ENCODE data around the gene KLHL40. TPM values are rescaled to one million over a fixed set of nuclear protein-coding genes. Genes with fewer than 3 reads are reported as not detected.

KLHL40 gene, protein sequence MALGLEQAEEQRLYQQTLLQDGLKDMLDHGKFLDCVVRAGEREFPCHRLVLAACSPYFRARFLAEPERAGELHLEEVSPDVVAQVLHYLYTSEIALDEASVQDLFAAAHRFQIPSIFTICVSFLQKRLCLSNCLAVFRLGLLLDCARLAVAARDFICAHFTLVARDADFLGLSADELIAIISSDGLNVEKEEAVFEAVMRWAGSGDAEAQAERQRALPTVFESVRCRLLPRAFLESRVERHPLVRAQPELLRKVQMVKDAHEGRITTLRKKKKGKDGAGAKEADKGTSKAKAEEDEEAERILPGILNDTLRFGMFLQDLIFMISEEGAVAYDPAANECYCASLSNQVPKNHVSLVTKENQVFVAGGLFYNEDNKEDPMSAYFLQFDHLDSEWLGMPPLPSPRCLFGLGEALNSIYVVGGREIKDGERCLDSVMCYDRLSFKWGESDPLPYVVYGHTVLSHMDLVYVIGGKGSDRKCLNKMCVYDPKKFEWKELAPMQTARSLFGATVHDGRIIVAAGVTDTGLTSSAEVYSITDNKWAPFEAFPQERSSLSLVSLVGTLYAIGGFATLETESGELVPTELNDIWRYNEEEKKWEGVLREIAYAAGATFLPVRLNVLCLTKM
- not detected in 2 replicates for total RNA-seq

DNA sequence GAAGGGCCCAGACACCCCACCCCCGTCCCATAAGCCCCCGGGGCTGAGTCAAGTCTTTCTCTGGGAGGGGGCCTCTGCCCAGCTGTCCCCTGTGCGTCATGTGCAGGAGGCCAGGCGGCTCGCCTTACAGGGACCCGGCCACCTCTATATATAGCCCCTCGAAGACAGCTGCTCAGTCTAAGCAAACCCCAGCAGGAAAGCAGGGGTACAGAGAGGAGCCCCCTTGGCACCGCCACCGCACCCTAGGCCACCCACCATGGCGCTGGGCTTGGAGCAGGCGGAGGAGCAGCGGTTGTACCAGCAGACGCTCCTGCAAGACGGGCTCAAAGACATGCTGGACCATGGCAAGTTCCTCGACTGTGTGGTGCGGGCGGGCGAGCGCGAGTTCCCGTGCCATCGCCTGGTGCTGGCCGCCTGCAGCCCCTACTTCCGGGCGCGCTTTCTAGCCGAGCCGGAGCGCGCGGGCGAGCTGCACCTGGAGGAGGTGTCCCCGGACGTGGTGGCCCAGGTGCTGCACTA is at the start of gene KLHL40:
Gene KLHL40, plus strand, starts transcription at position 175 of the 519 bp plus-strand sequence. Its CDS starts 82 bp downstream, at position 257.

DNA sequence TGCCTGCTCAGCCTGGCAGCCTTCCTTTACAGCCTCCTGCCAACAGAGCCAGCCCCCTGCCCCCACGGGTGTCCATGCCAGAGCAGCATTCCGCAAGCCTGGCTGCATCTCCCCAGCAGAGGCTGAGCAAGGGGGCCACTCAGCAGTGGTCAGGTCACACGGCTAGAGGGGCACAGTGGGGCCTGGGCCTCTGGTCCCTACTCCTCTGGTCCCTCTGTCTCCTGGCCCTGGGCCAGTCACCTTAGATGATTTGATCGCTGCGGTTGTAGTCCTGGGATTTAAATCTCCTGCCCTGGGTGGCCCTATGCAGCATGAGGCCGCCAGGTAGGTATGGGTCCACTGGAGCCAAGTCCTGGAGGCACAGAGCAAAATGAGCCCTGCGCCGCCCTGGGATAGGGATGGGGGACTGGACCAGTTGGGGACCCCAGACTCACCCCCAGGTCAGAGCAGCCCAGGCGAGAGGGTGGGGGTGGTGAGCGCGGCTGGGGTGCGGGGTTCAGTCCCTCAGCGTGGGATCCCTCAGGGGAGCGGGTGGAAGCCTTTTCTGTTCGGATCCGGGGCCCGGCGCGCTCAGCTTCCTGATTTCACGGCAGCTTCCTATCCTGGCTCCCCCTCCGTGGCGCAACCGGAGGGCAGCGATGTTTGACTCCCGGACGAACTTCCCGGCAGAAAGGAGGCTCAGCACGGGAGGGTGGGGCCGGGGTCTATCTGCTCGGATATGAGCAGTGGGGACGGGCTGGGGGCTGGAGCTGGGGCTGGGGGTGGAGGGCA is 31.6 kb upstream of the KLHL40 start, which contains the start of gene ZBTB47:
Gene ZBTB47, plus strand, starts transcription at position 138 of the 771 bp plus-strand sequence. CDS start 4,659 bp downstream, outside the sequence.

DNA sequence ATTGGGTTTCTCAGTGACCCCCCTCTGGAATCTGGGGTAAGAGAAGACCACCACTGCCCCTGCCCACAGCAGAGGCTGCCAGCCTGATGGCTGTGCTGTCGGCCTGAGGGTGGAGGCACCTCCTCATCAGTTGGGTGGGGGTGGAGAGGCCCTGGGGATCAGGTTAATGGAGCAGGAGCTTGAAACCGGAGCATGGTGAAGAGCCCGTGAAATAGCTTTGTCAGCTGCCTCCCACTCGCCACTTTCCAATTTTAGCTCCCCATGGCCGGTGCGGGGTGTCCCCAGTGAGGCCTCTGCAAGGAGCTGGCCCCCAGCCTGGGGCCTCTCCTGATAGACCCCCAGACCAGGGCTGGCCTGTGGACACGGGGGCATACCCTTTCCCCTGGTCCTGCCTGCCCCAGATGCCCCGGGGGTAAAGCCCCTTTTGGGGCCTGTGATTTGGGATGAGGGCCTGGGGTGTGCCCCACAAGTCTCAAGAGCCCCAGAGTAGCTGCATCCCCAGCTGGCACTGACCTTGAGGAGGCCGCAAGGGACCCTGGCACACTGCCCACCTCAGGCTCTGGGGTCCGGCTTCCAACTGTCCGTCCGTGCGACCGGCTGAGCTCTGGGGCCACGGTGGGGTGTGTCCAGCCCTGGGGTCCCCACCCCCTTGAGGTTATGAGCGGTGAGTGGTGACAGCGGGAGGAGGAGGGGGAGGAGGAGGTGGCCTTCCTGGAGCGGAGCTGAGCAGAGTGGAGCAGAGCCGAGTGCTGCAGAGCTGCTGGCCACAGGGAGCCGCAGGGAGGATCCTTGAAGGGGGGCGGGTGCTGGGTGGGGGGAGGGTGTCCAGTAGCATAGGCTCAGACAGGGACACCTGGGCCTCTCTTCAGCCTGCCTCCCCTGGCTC is 17.0 kb downstream of the KLHL40 start, which contains the start of gene HHATL:
Gene HHATL, minus strand, starts transcription at position 733 of the 886 bp plus-strand sequence. CDS start 1,972 bp downstream, outside the sequence.

Other genes with a start within 250 kb of the KLHL40 start
- gene VIPR1, start 182.9 kb upstream of the KLHL40 start, total RNA-seq, result 2.2 and 8.3 TPM in 2 replicates
- gene SEC22C, start 103.6 kb upstream of the KLHL40 start, total RNA-seq, result 65.0 and 74.0 TPM in 2 replicates
- gene SS18L2, start 94.7 kb upstream of the KLHL40 start, total RNA-seq, result 8.5 and 9.9 TPM in 2 replicates
- gene NKTR, start 84.9 kb upstream of the KLHL40 start, total RNA-seq, result 43.9 and 48.9 TPM in 2 replicates
- gene ZBTB47, start 31.8 kb upstream of the KLHL40 start, total RNA-seq, result 50.5 and 59.8 TPM in 2 replicates
- gene HHATL, start 17.3 kb downstream of the KLHL40 start, total RNA-seq, result not detected in 2 replicates
- gene CCDC13, start 87.7 kb downstream of the KLHL40 start, total RNA-seq, result 0.26 and 0.36 TPM in 2 replicates
- 88.6 and 93.4 TPM in 2 replicates for gene HIGD1A, start 119.0 kb downstream of the KLHL40 start, total RNA-seq
- gene ACKR2, start 123.9 kb downstream of the KLHL40 start, total RNA-seq, result 0.20 and 0.40 TPM in 2 replicates
- gene CYP8B1, start 190.3 kb downstream of the KLHL40 start, total RNA-seq, result not detected in 2 replicates
- 0.59 and 2.3 TPM in 2 replicates for gene ZNF662, start 220.6 kb downstream of the KLHL40 start, total RNA-seq

Measured in smooth muscle cell of the pulmonary artery (primary cell).